Esophagus muscularis mucosa (tissue), 3 donors: ENCODE results near the gene PPME1.

ENCODE experiments used
- POLR2A ChIP-seq: fragments of 450-650 bp; IDR thresholded peaks from one replicate; pipeline ENCODE4 v1.6.1; 2017; ENCODE audit warnings: antibody characterized with exemption, moderate library complexity, mild to moderate bottlenecking, low read depth
- POLR2AphosphoS5 ChIP-seq, 2 donors: sonication (generic); formaldehyde crosslinking; IDR thresholded peaks; one replicate each; pipeline ENCODE4 v1.6.1; 2017; ENCODE audit warnings: antibody characterized with exemption in 2 of 2
- TF ChIP-seq, protein P1 (sequence below), 3 experiments: fragments of 200-600 bp in 2 of 3; fragments of 450-650 bp in 1 of 3; sonication (generic) in 2 of 3; IDR thresholded peaks; one replicate each; pipeline ENCODE4 v1.5.1; 2017 to 2019; ENCODE audit warnings: antibody characterized with exemption in 3 of 3, mild to moderate bottlenecking in 2 of 3, moderate library complexity in 1 of 3

GRCh38 chr11:74169738-74170458 is 1.2 kb upstream of the PPME1 start:
- TF ChIP-seq, protein P1, sequence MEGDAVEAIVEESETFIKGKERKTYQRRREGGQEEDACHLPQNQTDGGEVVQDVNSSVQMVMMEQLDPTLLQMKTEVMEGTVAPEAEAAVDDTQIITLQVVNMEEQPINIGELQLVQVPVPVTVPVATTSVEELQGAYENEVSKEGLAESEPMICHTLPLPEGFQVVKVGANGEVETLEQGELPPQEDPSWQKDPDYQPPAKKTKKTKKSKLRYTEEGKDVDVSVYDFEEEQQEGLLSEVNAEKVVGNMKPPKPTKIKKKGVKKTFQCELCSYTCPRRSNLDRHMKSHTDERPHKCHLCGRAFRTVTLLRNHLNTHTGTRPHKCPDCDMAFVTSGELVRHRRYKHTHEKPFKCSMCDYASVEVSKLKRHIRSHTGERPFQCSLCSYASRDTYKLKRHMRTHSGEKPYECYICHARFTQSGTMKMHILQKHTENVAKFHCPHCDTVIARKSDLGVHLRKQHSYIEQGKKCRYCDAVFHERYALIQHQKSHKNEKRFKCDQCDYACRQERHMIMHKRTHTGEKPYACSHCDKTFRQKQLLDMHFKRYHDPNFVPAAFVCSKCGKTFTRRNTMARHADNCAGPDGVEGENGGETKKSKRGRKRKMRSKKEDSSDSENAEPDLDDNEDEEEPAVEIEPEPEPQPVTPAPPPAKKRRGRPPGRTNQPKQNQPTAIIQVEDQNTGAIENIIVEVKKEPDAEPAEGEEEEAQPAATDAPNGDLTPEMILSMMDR (IDR thresholded peaks at IDR 0.05), result no peak
- TF ChIP-seq POLR2AphosphoS5 (IDR thresholded peaks at IDR 0.05), result no peak
- TF ChIP-seq POLR2A, result no peak
